NCI-H1048 (cell line): ENCODE measurements around the gene GLIS2.

Experiments
- DNase-seq: peaks from one replicate; lab custom pipeline; 2025; lab: John Stamatoyannopoulos, UW

Gene GLIS2

DNA sequence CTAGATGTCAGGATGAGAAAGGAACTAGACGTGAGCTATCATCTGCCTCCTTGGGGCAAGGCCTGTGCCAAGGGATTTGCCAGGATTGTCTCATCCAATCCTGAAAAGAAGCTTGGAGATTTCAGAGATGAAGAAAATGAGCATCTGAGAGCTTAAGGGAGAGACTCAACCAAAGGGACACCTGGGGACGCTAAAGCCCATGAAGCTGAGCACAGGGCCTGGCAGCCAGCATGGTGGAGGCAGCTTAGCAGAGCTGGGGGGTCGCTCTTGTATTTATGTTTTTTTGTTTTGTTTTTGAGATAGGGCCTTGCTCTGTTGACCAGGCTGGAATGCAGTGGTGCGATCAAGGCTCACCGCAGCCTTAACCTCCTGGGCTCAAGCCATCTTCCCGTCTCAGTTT, 18.4 kb upstream of the GLIS2 start:
- DNase-seq: no peak

DNA sequence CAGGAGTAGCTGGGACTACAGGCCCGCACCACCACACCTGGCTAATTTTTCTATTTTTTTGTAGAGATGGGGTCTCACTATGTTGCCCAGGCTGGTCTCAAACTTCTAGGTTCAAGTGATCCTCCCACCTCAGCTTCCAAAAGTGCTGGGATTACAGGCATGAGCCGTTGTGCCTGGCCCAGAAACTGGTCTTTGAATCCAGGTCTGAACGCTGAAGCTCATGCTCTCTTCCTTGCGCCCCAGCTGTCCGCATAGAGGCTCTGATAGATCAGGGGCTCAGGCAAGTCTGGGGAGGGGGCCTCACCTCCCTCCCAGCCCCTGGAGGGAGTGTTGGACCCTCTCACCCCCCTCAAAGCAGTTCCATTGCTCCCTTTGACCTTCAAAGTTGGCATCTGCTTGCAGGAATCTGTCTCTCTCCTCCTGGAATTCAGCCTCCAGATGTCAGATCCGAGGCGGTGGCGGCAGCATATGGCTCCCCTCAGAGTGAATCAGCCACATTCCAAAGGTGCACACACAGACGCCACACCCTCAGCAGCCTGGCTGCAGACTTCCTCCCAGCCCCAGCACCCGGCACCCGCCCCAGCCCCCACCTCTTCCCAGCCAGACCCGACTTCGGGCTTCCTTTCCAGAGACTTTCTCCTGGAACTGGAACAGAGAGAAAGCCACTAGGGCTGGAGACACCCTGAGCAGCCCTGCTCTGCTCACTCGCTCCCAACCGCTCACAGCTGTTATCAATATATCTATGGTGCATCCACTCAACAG, 16.9 kb upstream of the GLIS2 start:
- no peak for DNase-seq

DNA sequence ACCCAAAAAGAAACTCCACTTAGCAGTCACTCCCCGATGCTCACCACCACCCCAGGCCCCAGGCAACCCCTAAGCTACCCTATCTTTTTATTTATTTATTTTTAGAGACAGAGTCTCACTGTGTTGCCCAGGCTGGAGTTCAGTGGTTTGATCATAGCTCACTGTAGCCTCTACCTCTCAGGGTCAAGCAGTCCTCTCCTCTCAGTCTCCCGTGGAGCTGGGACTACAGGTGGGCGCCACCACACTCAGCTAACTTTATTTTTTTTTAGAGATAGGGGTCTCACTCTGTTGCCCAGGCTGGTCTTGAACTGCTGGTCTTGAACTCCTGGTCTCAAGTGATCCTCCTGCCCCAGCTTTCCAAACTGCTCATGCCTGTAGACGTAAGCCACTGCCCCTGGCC, 14.7 kb upstream of the GLIS2 start:
- DNase-seq: no peak

DNA sequence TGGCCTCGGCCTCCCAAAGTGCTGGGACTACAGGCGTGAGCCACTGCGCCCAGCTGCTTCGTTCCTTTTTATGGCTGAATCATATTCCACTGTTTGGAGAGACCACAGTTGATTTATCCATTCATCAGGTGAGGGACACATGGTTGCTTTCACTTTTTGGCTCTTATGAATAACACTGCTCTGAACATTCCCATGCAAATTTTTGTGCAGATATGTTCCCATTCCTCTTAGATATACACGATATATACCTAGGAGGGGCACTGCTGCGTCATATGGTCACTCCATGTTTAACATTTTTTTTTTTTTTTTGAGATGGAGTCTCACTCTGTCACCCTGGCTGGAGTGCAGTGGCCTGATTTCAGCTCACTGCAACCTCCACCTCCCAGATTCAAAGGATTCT, 13.9 kb upstream of the GLIS2 start:
- DNase-seq: no peak

DNA sequence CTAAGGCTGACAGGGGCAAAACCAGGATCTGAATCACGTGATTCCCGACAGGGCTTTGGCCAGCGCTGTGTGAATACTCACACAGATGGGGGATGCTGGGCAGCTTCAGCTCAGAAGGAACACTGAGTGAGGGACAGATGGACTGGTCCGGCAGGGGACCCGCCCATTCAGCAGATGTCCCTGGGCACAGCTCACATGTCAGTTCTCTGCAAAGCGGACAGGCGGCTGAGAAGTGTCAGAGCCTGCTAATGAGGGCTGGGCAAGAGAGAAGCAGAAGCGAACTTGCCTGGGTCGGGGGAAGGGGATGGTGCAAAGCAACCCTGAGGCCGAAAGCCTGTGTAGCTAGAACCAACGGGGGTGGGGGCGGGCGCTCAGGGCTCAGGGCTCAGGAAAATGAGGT, 11.9 kb upstream of the GLIS2 start:
- no peak for DNase-seq

DNA sequence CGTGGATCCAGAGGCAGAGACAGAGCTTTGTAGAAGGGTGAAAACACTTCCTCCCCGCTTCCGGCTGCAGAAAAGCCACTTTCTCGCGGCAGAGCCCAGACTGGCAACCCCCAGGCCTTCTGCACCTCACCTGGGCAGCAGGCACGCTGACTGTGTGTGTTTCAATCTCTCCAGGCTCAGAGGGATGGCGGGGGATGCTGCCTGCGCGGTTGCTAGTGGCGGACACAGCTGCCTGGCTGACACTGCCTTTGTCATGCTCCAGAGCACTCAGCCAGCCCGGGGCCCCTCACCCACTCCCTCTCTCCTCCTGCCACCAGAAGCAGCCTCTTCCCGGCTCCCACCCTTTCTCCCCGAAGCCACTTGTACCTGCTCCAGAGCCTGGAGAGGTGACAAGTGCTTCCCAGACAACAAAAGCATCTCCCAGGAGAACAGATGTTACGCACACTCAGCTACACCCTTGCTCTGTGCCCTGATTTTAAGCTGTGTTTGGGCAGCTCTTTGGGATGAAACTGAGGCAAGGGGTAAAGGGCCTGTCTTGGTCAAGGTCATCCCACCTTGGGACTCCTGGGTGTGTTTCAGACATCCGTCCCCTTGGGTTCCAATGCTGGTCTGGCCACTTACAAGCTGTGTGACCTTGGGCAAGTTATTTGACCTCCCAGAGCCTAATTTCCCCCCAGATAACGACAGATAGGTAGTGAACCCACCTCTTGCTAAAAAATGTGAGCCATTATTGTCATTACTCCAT, 9.2 kb upstream of the GLIS2 start:
- no peak for DNase-seq

DNA sequence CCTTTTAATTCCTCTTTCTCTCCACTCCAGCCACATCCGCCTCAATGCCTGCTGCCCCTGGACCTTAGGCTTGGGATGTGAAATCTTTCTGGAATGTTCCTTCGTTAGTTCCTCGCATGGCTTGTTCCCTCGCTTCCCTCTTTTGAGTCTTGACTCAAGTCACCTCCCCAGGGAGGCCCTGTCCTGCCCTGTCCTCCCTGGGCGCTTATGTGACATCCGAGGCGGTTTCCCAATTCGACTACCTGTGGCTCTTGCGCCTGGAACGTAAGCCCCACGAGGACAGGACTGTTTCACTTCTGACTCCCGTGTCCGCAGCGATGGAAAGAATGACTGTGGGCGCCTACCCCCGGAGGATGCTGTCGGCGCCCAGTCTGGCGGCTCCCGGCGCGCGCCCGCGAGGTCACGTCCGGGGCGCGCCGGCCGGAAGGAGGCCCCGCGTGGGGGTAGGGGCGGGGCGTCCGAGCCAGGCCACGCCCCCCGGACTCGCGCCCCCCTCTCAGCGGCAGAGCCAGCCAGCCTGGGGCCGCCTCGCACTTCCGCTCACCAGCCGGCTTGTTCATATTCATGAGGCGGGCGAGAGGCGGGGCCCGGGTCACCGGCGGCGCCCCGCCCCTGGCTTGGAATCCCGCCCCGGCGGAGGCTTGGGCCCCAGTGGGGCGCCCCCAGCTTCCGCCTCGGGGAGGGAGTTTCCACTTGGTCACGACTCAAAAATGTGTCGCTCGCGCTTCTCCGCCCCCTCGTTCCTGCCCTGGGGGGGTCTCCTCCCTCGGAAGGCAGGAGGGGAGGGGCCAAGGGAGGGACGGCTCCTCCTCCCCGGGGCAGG, 8.4 kb upstream of the GLIS2 start:
- peak; percentile 20 for DNase-seq

DNA sequence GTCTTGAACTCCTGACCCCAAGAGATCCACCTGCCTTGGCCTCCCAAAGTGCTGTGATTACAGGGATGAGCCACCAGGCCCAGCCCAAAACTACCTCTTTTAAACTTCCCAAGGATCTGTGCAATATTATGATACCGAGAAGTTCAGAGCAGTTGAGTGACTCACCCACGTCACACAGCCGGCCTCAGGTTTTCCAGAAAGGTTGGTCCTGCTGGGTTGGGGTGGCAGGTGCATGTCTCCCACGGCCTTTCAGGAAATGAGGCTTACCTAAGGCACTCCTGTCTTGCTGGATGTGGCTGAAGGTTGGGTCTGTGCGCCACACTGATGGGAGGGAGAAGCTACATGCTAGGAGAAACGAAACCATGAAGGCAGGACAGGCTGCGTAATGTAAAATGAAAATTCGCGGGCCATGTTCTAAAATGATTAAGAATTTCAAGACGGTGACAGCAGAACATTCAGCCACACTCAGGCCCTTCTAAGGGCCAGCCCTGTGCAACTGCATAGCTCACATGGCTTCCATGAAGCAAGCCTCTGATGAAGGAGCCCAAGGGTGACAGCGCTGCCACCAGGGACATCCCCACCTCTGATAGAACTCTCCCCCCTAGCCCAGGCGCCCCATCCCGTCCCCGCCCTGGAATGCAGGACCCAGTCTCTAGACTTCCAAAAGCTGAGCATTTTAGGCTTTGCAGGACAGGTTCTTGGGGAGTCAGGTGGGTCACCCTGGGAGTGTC, 6.6 kb upstream of the GLIS2 start:
- no peak for DNase-seq

DNA sequence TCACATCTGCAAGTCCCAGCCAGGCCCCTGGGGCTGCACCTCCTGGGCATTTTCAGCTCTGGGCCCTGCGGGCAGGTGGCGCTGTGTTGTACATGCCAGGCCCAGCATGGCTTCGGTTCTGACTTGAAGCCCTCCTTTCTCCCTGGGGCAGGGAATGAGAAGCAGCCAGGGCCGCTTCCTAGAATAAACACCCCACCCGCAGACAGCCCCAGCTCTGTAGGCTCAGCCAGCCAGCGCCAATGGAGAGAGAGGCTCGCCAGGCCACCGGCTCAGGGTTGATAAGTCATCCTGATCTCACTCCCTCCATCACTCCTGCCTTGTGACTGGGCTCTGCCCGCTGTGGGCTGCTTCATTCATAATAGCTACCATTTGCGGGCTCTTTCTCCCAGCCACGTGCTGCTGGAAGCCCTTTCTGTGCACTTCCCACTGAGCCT, 6.0 kb upstream of the GLIS2 start:
- DNase-seq: no peak

DNA sequence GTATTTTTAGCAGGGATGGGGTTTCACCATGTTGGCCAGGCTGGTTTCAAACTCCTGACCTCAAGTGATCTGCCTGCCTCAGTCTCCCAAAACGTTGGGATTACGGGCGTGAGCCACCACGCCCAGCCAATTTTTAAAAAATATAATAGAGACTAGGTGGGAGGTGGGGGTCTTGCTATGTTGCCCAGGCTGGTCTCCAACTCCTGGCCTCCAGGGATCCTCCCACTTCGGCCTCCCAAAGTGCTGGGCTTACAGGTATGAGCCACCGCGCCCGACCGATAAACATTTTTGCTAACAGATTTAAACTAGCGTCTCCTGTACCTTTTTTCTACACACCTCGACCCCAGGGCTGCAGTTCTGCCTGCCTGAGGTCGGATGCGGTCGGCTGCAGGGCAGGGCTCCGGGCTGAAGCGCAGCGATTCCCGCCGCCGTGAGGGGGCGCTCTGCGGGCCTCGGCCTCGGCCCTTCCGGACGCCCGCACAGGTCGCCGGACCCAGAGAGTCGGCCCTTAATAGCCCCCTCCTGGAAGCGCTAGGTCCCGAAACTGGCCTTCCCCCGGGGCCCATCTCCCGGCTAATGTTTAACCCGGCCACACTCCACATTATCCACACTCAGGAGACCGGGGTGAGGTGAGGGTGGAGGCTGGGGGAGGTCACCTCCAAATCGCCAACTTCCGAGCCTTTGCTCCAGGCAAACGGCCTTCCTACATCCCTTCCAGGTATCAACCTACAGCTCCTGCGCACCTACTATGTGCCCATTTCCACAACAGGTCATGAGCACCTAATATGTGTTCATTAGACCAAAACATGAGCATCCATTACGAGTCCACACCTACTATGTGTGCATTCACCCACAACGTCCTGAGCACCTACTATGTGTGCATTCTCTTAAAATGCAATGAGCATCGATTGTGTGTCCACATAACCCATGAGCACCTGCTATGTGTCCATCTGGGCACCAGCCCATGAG, 2.0 kb upstream of the GLIS2 start:
- no peak for DNase-seq

DNA sequence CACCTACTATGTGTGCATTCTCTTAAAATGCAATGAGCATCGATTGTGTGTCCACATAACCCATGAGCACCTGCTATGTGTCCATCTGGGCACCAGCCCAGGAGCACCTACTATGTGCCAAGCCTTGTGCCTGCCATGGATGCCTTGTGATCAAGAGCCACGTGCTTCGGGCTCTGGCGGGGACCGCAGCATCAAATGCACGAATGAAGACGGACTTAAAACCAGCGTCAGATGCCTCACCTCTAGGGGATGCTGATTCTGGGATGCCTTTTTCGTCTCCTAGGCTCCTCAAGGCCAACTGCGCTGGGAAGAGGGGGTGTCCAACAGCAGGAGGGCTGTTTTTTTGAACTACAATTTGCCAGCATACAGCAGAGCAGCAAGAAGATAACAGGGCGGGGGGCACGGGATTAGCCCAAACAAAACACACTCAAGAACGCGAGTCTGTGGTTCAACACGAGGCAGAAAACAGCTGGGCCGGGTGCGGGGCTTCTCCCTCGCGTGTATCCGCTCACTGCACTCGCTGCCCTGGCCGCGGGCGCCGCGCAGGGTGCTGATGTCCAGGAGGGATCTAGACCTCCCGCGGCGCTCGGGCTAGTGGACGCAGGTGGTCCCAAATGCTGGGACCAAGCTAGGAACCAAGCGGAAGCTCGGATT, 1.2 kb upstream of the GLIS2 start:
- no peak for DNase-seq

DNA sequence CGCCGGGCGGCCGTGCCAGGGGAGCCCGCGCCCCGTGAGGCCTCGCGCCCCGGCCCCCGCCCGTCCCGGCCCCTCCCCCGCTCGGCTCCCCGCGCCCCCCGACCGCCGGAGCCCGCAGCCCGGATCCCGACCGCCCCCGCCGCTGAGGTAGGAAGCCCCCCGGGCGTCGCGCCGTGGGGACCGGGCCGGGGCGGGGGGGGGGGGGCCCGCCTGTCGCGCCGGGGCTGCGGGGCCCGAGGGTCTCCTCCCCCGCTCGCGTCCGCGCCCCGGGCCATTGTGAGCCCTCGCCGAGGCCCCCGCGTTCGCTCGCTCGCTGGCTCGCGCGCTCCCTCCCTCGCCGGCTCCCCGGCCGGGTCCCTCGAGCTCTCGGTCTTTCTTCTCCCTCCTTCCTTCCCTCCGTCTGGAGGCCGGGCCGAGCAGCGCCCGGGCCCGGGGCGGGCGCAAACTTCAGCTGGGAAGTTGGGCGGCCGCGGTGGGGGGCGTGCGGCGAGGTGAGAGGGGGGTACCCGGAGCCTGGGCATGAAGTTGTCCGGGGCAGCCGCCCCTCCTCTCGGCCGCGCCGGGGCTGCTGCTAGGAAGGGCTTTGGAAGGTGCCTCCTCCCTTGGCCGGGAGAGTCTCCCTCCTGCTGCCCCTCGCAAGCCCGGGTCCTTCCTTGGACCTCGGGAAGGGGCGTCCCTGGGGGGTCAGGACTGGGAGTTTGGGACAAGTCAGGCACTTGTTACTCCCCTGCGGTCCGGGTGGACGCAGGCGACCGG, 419 bp downstream of the GLIS2 start:
- DNase-seq: no peak

DNA sequence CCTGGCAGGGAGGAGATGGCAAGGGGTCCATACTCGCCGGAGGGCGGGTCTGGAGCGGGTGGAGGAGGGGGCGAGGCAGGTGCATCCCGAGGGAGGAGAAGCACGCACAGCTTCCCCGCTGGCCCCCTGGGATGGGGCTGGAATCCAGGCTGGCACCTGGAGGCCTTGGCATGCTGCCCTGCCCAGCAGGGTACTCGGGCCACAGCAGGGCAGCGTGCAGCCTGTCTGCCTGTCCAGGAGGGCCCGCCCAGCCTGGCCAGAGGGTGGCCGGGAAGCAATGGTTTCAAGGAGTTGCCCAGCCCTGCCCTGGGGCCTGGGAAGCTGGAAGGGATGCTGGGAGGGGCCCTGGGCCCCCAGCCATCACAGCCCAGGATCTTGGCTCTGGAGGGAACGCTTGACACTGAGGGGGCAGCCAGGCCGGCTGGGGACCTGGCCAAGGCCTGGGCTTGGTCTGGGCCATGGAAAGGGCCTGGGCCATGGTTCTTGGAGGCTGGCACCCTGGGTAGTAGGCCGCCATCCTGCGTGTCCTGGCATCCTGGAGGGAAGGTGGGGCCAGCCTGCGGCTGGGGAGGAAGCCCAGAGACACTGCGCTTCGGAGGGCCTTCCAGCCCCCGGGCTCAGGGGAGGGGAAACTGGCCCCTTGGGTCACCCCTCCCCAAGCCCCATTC, 1.1 kb downstream of the GLIS2 start:
- DNase-seq: no peak

DNA sequence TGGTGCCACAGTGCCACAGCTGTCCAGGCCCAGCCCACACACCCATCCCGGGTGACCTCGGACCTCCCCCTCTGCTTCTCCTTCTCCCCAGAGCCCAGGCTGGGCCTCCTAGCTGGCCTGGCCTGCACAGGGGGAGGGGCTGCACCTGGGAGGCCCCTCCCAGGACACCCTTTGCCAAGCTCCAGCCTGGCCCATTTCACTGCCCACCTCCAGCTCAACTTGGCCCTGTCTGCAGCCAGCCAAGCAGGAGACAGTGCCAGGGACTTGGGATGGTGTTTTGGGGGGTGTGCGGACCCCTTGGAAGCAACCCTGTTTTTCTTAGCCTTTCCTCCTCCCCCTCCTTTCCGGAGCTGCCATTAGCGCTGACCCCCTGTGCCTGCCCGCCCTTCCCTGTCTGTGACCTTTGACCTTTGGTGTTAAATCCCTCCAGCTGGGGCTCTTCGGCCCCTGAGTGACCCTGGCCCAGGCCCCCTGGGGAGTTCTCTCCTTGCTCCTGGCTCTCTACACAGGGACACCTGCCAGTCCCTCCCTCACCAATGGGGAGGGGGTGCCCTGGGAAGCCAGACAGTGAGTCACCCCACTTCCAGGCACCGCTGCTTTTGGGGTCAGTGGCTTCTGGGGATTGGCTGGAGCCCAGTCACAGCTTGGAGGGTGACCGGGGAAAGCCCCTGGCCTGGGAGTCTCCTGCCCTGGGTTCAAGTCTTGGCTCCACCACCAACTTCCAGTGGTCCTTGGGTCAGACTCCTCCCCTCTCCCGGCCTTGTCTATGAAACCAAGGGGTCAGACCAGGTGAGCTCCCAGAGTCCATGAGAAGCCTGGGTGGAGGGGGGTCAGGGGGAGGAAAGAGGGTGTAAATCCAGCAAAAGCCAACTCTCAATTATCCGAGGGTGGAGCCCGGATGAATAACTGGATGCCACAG, 1.9 kb downstream of the GLIS2 start:
- no peak for DNase-seq

DNA sequence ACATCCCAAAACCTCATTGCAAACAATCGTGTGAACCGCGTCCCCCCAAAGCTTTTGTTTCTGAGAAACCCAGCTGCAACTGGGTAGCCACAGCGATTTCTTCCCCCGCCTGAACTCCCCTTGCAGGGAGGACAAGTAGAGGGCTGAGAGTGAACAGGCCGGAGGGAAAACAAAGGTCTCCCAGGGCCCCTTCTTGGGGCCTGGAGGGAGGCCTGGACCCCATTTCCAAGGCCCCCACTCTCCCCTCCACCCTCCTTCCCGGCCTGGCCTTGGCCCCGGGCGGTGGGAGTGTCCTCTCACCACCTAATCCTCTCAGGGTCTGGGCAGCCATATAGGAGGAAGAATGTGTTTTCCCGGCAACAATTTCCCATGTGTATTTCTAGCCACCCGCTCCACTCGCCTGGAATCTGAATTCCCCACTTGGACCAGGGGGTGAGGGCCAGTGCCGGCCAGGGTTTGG, 2.6 kb downstream of the GLIS2 start:
- no peak for DNase-seq

DNA sequence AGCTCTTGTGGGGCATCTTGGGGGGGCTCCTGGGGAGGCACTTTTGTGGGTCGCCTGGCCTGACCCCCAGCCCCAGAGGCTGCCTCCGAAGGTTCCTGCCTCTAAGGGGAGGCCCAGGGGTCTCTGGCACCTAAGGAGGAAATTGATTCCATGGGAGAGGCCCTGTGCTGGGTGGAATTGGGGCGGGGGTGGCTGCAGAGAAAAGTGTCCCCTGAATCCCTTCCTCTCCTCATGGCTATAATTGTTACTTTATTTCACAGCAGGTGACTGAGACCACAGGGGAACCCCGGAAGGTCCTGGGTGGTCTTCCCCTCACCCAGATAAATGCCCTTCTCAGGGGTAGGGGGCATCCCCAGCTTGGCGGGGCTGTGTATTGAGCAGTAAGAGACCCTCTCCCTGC, 3.1 kb downstream of the GLIS2 start:
- DNase-seq: no peak

DNA sequence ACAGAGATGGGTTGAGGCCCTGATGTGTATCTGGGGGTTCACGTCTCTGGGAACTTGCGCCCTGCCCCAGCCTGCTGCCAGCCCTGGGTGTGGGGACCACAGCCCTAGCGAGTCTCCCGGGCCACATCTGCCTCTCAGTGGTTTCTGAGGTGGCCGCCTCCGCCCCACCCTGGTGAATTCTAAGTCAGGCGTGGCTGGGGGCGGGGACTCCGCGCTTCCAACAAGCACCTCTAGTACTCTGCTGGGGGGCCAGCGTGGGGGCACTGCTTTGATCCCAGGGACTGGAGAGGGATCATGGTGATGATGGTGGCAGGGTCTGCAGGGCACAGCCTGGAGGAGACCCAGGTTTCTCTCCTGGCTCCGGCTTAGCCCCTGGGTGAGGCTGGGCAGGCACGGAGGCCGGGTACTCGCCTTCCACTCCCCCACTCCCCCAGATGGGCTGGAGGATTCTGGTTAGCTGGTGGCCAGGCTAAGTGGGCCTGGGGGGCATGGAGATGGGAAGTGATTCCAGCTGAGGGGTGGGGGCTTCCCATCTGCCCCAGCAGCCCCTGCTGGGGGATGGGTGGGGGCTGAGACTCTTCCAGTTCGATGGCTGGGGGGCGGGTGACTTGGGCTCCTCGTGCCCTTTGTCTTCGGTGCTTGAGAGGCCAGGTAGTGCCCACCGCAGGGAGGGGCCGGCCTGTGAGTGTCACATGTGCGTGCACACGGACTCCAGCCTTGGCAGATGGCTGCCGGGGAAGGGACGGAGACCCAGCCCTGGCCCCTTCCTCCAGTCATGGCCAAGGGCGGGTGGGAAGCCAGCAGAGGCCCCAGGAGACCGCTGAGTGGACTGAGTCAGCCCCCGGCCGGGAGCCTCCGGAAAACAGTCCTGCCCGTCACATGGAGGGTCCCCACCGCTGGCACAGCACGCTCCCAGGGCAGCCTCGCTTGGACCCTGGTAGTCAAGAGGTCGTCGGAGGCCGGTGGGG, 3.9 kb downstream of the GLIS2 start:
- DNase-seq: no peak
